ENCODE data around the gene POLQ.
"Not testable (repeated sequence)": the region's sequence is repeated elsewhere in the genome, so short reads cannot be mapped to it uniquely, and the experiment has no call there.

The POLQ gene

GRCh38 chr3:121483290-121483689, 62.5 kb downstream of the POLQ start:
- no peaks in the 10 kb centered on the region for H3K4me1 ChIP-seq
- peaks cover 70% of the 10 kb centered on the region for H3K36me3 ChIP-seq
- no peak overlapping the region for H3K4me2 ChIP-seq
- H3K9ac ChIP-seq, result no peak overlapping the region
- no peaks in the 10 kb centered on the region for H3K27me3 ChIP-seq
- H3K9me3 ChIP-seq, result no peaks in the 10 kb centered on the region
- TF ChIP-seq Cebpa-rat (IDR thresholded peaks at IDR 0.05), result no peak
- no peak overlapping the region for H3K27ac ChIP-seq
- H4K20me1 ChIP-seq, result no peaks in the 10 kb centered on the region
- no peak overlapping the region for H3K4me3 ChIP-seq

GRCh38 chr3:121482660-121483059, 63.1 kb downstream of the POLQ start:
- Histone ChIP-seq H3K27me3 (no peaks in the 10 kb centered on the region), H3K4me3 (no peak overlapping the region), H3K4me1 (no peaks in the 10 kb centered on the region), H3K4me2 (no peak overlapping the region), H3K9ac (no peak overlapping the region), H3K9me3 (no peaks in the 10 kb centered on the region), H3K27ac (no peak overlapping the region), H3K36me3 (peaks cover 71% of the 10 kb centered on the region), H4K20me1 (no peaks in the 10 kb centered on the region)
- no peak for TF ChIP-seq Cebpa-rat (IDR thresholded peaks at IDR 0.05)

GRCh38 chr3:121481106-121481880, 64.5 kb downstream of the POLQ start:
- Histone ChIP-seq H3K27ac (no peak overlapping the region), H3K36me3 (peaks cover 75% of the 10 kb centered on the region)

GRCh38 chr3:121477589-121477988, 68.2 kb downstream of the POLQ start:
- no peaks in the 10 kb centered on the region for H4K20me1 ChIP-seq
- no peak overlapping the region for H3K9ac ChIP-seq
- no peaks in the 10 kb centered on the region for H3K9me3 ChIP-seq
- H3K4me1 ChIP-seq, result no peaks in the 10 kb centered on the region
- H3K4me3 ChIP-seq, result no peak overlapping the region
- H3K27ac ChIP-seq, result no peak overlapping the region
- no peak for TF ChIP-seq Cebpa-rat (IDR thresholded peaks at IDR 0.05)
- H3K27me3 ChIP-seq, result no peaks in the 10 kb centered on the region
- peaks cover 85% of the 10 kb centered on the region for H3K36me3 ChIP-seq
- H3K4me2 ChIP-seq, result no peak overlapping the region

More at GRCh38 chr3:121481106-121481880, 64.5 kb downstream of the POLQ start:
- TF ChIP-seq Cebpa-rat (IDR thresholded peaks at IDR 0.05), result no peak
- Histone ChIP-seq H4K20me1 (no peaks in the 10 kb centered on the region), H3K9ac (no peak overlapping the region), H3K9me3 (no peaks in the 10 kb centered on the region), H3K4me3 (no peak overlapping the region), H3K27me3 (no peaks in the 10 kb centered on the region), H3K4me1 (no peaks in the 10 kb centered on the region), H3K4me2 (no peak overlapping the region)

- no peaks in the 10 kb centered on the region for H3K9me3 ChIP-seq
- H4K20me1 ChIP-seq, result no peaks in the 10 kb centered on the region
- H3K27ac ChIP-seq, result no peak overlapping the region
- H3K36me3 ChIP-seq, result peaks cover 84% of the 10 kb centered on the region
- no peaks in the 10 kb centered on the region for H3K4me1 ChIP-seq
- H3K27me3 ChIP-seq, result no peaks in the 10 kb centered on the region
- TF ChIP-seq Cebpa-rat (IDR thresholded peaks at IDR 0.05), result no peak
- H3K4me2 ChIP-seq, result no peak overlapping the region
- no peak overlapping the region for H3K4me3 ChIP-seq
- no peak overlapping the region for H3K9ac ChIP-seq
Measured at GRCh38 chr3:121473001-121473400, 72.8 kb downstream of the POLQ start.

- H4K20me1 ChIP-seq, result no peaks in the 10 kb centered on the region
- peaks cover 81% of the 10 kb centered on the region for H3K36me3 ChIP-seq
- TF ChIP-seq Cebpa-rat (IDR thresholded peaks at IDR 0.05), result no peak
- no peak overlapping the region for H3K4me2 ChIP-seq
- no peak overlapping the region for H3K27ac ChIP-seq
- no peaks in the 10 kb centered on the region for H3K9me3 ChIP-seq
- H3K4me3 ChIP-seq, result no peak overlapping the region
- H3K27me3 ChIP-seq, result no peaks in the 10 kb centered on the region
- no peak overlapping the region for H3K9ac ChIP-seq
- no peaks in the 10 kb centered on the region for H3K4me1 ChIP-seq
Measured at GRCh38 chr3:121467085-121467484, 78.7 kb downstream of the POLQ start.

GRCh38 chr3:121463745-121464144, 82.0 kb downstream of the POLQ start:
- no peak overlapping the region for H3K4me3 ChIP-seq
- H3K4me2 ChIP-seq, result no peak overlapping the region
- no peak overlapping the region for H3K9ac ChIP-seq
- no peak overlapping the region for H3K27ac ChIP-seq
- H4K20me1 ChIP-seq, result no peaks in the 10 kb centered on the region
- H3K9me3 ChIP-seq, result peaks cover 6% of the 10 kb centered on the region
- H3K4me1 ChIP-seq, result no peaks in the 10 kb centered on the region
- peaks cover 91% of the 10 kb centered on the region for H3K36me3 ChIP-seq
- H3K27me3 ChIP-seq, result no peaks in the 10 kb centered on the region
- TF ChIP-seq Cebpa-rat (IDR thresholded peaks at IDR 0.05), result no peak

- TF ChIP-seq Cebpa-rat (IDR thresholded peaks at IDR 0.05), result no peak
- no peaks in the 10 kb centered on the region for H4K20me1 ChIP-seq
- H3K4me1 ChIP-seq, result no peaks in the 10 kb centered on the region
- no peak overlapping the region for H3K9ac ChIP-seq
- H3K27me3 ChIP-seq, result no peaks in the 10 kb centered on the region
- H3K27ac ChIP-seq, result no peak overlapping the region
- H3K9me3 ChIP-seq, result peaks cover 11% of the 10 kb centered on the region
- peaks cover 88% of the 10 kb centered on the region for H3K36me3 ChIP-seq
- no peak overlapping the region for H3K4me2 ChIP-seq
- no peak overlapping the region for H3K4me3 ChIP-seq
Measured at GRCh38 chr3:121462565-121462964, 83.2 kb downstream of the POLQ start.

GRCh38 chr3:121451752-121452151, 94.0 kb downstream of the POLQ start:
- H3K9me3 ChIP-seq, H3K27me3 ChIP-seq, H3K4me1 ChIP-seq, H3K9ac ChIP-seq, H3K4me3 ChIP-seq, H4K20me1 ChIP-seq, H3K27ac ChIP-seq, H3K4me2 ChIP-seq: not testable (repeated sequence)
- H3K36me3 ChIP-seq, result peaks cover 62% of the 10 kb centered on the region

GRCh38 chr3:121443456-121443855, 102.3 kb downstream of the POLQ start:
- no peaks in the 10 kb centered on the region for H3K4me1 ChIP-seq
- H3K4me2 ChIP-seq, result no peak overlapping the region
- H3K9me3 ChIP-seq, result 0 out of 2 replicates have a peak, but pooled peaks cover 3% of the 10 kb centered on the region
- TF ChIP-seq Cebpa-rat (IDR thresholded peaks at IDR 0.05), result no peak
- H3K4me3 ChIP-seq, result no peak overlapping the region
- H3K27me3 ChIP-seq, result no peaks in the 10 kb centered on the region
- no peak overlapping the region for H3K27ac ChIP-seq
- no peak overlapping the region for H3K9ac ChIP-seq
- no peaks in the 10 kb centered on the region for H4K20me1 ChIP-seq
- peaks cover 55% of the 10 kb centered on the region for H3K36me3 ChIP-seq

GRCh38 chr3:121436641-121437040, 109.1 kb downstream of the POLQ start:
- H3K27ac ChIP-seq, result no peak overlapping the region
- no peaks in the 10 kb centered on the region for H3K9me3 ChIP-seq
- peaks cover 18% of the 10 kb centered on the region for H3K4me1 ChIP-seq
- no peak overlapping the region for H3K4me3 ChIP-seq
- H3K4me2 ChIP-seq, result no peak overlapping the region
- H3K36me3 ChIP-seq, result peaks cover 75% of the 10 kb centered on the region
- no peak for TF ChIP-seq Cebpa-rat (IDR thresholded peaks at IDR 0.05)
- H3K27me3 ChIP-seq, result no peaks in the 10 kb centered on the region
- H4K20me1 ChIP-seq, result no peaks in the 10 kb centered on the region
- H3K9ac ChIP-seq, result no peak overlapping the region
